ENCODE measurements around the gene GFI1. TPM values are rescaled to one million over a fixed set of nuclear protein-coding genes. Genes with fewer than 3 reads are reported as not detected.
A peak's percentile ranks its signal among the peaks of the same experiment; 100 is the strongest.

The GFI1 gene
- total and polyA plus RNA-seq, 2 of the 13 experiments (the other 11 are each of a cell fraction or from before 2014, with no cell fraction given): 10.3 to 10.5 TPM

DNA sequence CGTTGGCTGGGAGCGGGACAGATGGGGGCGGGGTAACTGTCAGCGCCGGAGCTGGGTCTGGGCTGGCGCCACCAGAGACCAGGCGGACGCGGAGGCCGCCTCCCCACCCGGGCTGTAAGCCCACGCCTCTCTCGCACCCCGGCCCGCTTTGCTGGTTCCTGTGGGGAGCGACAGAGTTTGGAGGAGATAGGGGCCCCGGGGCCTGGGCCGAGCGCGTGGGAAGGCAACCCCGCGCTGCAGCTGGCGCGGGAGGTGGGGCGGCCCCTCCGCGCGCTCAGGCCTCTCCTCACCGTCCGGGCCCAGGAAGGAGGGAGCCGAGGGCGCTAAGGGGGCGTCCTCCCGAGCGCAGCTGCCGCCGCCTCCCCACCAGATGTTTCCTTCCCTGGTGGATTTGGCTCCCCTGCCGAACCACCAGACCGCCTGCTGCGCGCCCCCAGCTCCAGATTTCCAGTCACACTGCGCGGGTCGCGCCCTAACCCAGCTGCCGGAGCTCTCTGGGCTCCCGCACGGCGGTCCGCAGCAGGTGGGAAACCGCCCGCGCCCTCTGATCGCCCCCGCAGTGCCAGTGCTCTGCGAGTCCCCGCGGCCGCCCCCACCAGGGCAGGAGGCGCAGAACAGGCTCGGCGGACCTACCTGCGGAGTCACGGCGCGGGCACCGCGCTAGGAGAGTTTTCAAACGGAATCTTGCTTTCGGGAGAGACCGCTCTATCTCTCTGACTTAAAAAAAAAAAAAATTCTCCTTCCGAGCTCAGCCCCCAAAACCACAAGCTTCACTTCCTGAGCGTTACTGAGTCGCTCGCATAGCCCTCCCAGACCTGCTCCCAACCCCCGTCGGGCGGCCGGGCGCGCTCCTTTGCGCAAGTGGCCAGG is 1.1 kb downstream of the GFI1 start (continued):
- TF ChIP-seq ARID2 (CRISPR knock-in tag; IDR thresholded peaks at IDR 0.05; ENCODE audit: borderline replicate concordance) (no peak), ZNF629 (CRISPR knock-in tag; conservative IDR thresholded peaks at IDR 0.05) (peak; percentile 23; the same call in 1 of the 2 replicates), ZNF737 (CRISPR knock-in tag; IDR thresholded peaks at IDR 0.05; ENCODE audit: borderline replicate concordance) (no peak), BRCA1 (CRISPR knock-in tag; IDR thresholded peaks at IDR 0.05) (peak; percentile 25; the same call in 1 of the 2 replicates), ARHGAP35 (CRISPR knock-in tag; IDR thresholded peaks at IDR 0.05; ENCODE audit: borderline replicate concordance) (no peak; the same call in 1 of the 2 replicates), BRD4 (CRISPR knock-in tag; IDR thresholded peaks at IDR 0.05) (0 out of 2 replicates have a peak, but pooled peaks have one; percentile 47), ZNF563 (CRISPR knock-in tag; IDR thresholded peaks at IDR 0.05) (peak; percentile 44; the same call in 1 of the 2 replicates), POLR2AphosphoS5 (IDR thresholded peaks at IDR 0.05; ENCODE audit: low read depth, low read length) (peak; percentile 36; the same call in 1 of the 2 replicates), ZNF281 (CRISPR knock-in tag; IDR thresholded peaks at IDR 0.05; ENCODE audit: borderline replicate concordance) (peak; percentile 5; the same call in 1 of the 2 replicates), ZBTB7B (CRISPR knock-in tag; IDR thresholded peaks at IDR 0.05) (peak; percentile 90), ZMYM4 (CRISPR knock-in tag; IDR thresholded peaks at IDR 0.05) (peak; percentile 80), MAFK (conservative IDR thresholded peaks at IDR 0.05 in 1 of 2, IDR thresholded peaks at IDR 0.05 in 1 of 2; ENCODE audit: low read length in 2 of 2) (no peak), HNRNPL (IDR thresholded peaks at IDR 0.05; ENCODE audit: low read depth, low read length) (peak; percentile 60; the same call in 1 of the 2 replicates)
- TF ChIP-seq, protein P1, sequence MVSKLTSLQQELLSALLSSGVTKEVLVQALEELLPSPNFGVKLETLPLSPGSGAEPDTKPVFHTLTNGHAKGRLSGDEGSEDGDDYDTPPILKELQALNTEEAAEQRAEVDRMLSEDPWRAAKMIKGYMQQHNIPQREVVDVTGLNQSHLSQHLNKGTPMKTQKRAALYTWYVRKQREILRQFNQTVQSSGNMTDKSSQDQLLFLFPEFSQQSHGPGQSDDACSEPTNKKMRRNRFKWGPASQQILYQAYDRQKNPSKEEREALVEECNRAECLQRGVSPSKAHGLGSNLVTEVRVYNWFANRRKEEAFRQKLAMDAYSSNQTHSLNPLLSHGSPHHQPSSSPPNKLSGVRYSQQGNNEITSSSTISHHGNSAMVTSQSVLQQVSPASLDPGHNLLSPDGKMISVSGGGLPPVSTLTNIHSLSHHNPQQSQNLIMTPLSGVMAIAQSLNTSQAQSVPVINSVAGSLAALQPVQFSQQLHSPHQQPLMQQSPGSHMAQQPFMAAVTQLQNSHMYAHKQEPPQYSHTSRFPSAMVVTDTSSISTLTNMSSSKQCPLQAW (CRISPR knock-in tag; IDR thresholded peaks at IDR 0.05): no peak
- TF ChIP-seq, protein P2, sequence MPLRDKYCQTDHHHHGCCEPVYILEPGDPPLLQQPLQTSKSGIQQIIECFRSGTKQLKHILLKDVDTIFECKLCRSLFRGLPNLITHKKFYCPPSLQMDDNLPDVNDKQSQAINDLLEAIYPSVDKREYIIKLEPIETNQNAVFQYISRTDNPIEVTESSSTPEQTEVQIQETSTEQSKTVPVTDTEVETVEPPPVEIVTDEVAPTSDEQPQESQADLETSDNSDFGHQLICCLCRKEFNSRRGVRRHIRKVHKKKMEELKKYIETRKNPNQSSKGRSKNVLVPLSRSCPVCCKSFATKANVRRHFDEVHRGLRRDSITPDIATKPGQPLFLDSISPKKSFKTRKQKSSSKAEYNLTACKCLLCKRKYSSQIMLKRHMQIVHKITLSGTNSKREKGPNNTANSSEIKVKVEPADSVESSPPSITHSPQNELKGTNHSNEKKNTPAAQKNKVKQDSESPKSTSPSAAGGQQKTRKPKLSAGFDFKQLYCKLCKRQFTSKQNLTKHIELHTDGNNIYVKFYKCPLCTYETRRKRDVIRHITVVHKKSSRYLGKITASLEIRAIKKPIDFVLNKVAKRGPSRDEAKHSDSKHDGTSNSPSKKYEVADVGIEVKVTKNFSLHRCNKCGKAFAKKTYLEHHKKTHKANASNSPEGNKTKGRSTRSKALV (CRISPR knock-in tag; IDR thresholded peaks at IDR 0.05): peak; percentile 81; the same call in 1 of the 2 replicates

All from HepG2 (cell line).